GM10847 (cell line): ENCODE data around the gene CAB39.

Source experiments
- POLR2A ChIP-seq: IDR thresholded peaks from 2 replicates; pipeline ENCODE4 v1.6.1; 2011; ENCODE audit not compliant: insufficient read length; ENCODE audit errors: extremely low read depth

CAB39 gene

DNA sequence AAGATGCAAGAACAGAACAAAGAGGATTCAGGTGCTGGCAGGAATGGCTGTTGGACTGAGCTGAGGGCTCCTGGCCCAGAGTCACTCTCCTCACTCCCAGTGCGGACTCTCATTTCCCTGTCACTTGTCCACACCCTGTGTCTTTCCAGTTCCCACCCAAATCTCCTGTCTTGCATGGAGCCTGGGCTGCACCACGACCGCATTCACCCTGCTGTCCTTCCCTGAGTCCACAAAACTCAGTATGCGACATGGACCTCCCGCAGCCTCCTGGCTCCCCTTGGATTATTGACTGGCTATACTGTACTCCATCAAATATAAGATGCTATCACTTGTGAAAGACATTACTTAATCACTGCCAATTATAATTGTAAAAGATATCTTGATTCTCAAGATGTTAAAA is 149.7 kb downstream of the CAB39 start:
- no peak for TF ChIP-seq POLR2A

DNA sequence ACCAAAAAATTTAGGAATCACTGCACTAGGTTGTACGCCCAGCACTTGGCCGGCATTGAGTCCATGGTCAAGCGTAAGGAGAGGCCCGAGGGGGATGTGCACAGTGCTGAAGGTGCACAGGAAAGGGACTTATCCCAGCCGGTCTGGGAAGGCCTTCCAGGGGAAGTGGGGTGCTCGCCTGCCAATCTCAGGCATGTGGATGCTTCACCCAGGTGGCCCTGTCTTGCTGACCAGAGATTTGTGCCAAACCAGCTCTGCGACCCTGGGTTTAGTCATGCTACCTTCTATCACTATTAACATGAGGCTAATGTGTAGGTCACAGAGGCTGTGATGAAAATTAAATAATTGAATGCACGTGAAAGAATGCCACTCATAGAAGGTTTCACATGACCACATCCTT is 150.4 kb downstream of the CAB39 start:
- no peak for TF ChIP-seq POLR2A

DNA sequence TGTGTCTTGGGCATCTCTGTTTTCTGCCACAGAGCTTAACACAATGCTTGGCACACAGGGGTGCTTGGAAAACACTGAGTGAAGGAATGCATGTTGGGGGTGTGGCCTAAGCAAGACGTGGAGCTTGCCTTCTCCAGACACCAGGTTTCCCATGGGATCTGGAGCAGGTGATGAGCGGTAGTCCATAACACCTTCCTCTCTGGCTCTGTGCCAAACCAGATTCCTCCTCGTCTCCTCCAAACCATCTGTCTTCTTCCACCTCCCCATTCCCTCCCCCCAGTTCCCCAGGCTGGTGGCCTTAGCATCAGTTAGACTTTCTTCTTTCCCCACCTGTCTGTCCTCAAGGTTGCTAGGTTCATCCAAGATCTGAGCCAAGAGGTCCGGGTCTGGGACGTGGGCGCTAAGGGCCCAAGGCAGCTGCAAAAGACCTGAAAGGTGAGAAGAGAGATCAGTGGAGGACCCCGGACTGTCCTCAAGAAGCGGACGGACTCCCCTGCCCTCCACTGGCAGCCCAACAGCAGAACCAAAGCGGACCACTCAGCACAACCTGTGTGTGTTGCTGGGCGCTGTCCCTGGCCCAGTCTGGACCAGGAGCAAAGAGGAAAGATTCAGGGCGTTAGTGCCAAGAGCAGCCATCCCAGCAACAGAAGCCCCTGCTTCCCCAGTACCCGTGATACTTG is 150.9 kb downstream of the CAB39 start:
- TF ChIP-seq POLR2A = no peak

DNA sequence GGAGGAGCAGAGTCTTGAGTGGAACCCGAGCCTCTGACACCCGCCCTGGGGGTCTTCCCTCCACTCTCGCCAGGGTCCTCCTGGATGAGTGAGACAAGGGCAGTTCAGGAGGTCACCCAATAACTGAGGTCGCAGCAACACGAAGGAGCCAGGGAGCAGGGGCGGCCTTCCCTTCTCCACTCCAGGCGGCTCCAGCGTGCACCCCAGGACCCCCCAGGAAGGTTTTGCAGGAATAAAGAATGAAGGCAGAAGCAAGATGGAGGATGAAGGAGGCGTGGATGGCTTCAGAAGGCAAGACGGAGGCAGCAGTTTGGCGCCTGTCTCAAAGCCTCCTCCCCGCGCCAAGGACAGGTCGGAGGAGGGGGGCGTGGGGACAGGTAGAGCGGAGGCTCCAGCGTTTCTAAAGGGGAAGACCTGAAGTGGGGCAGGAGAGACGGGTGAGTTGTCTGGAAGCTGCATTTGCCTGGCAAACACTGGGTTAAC is 151.5 kb downstream of the CAB39 start:
- TF ChIP-seq POLR2A = no peak

- TF ChIP-seq POLR2A = peak; percentile 59
These were observed 152.1 kb downstream of the CAB39 start, which contains the start of gene ITM2C for GRCh38 chr2:230864605-230865306. Gene ITM2C, plus strand, starts transcription at chr2:230864942. Its CDS starts 84 bp downstream, at chr2:230865026.

- no peak for TF ChIP-seq POLR2A
These were observed 152.7 kb downstream of the CAB39 start for GRCh38 chr2:230865307-230865765.

DNA sequence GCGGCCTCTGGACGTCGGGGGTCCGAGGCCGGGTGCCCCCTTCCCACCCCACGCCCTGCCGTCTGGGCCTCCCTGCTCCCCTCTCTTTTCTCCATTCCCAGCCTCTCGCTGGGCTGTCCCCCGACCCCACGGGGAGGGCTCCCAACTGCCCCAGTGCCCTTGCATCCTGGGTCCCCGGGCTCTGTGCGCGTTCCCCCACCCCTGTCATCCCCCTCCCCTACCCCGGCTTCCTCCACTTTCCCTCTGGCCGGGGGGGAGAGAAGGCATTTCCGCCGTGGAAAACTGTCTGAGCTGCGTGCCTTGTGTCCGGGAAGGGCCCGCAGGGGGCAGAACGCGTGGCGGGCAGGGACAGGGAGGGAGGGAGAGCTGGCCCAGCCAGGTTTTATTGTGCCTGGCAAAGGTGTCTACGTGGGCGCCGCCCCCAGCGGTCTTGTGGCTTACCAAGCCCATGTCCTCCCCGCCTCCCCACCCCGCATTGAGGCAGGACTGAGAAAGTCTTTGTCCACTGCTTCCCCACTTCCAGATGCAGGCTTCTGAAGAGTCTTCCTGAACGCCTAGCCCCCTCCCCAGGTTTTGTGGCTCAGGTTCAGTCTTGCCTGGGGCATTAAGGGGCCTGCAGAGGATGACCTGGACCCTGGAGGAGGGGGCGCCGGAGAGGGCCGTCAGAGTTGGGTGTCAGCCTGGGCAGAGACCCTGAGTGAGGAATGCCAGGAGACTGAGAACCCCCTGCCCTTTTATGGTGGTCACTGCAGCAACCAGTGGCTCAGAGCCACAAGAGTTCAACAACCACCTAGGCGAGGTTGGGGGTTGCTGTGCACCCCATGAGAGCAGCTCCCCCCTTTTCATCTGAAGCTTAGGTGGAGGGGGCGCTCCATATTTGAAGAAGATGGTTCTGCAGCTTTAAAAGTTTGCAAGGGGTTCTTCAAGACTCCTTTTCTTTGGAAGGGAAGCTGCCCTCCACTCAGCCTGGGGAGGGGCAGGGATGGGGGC is 153.4 kb downstream of the CAB39 start:
- TF ChIP-seq POLR2A = no peak

DNA sequence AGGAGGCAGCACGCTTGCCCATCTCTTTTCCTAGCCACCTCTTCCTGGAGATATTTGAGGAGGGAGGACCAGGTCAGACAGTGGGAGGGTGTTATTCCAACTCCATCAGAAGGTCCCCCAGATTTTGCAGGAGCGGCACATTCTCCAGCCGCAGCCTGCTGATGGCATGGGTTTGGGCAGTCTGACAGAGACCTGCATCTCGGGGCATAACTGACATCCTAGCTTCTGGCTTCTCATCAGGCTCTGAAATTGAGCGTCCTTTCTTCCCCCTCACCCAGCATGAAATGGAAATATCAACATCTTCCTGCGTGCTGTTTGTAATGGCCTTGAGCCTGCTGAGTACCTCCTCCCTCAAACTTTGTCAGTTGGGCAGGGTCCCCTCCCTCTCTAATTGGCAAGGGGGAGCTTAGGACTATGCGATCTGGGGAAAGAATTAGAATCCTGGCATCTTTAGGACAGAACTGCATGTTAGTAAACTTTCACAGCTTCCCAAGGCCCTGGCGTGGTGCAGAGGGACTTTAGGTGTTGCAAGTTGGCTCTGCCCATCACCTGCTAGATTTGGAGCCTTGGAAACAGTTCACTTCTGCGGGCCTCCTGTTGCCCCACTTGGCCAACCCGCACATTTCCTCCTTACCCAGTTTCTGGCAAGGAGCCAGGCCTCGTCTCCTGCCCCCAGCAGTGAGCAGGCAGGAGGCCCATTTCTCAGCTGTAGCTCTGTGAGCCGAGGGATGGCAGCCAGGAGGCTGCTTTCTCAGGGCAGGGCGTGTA is 154.3 kb downstream of the CAB39 start:
- TF ChIP-seq POLR2A = no peak

- TF ChIP-seq POLR2A = no peak
These were observed 155.7 kb downstream of the CAB39 start for GRCh38 chr2:230868161-230868946.

- no peak for TF ChIP-seq POLR2A
These were observed 156.6 kb downstream of the CAB39 start for GRCh38 chr2:230868947-230869913.

DNA sequence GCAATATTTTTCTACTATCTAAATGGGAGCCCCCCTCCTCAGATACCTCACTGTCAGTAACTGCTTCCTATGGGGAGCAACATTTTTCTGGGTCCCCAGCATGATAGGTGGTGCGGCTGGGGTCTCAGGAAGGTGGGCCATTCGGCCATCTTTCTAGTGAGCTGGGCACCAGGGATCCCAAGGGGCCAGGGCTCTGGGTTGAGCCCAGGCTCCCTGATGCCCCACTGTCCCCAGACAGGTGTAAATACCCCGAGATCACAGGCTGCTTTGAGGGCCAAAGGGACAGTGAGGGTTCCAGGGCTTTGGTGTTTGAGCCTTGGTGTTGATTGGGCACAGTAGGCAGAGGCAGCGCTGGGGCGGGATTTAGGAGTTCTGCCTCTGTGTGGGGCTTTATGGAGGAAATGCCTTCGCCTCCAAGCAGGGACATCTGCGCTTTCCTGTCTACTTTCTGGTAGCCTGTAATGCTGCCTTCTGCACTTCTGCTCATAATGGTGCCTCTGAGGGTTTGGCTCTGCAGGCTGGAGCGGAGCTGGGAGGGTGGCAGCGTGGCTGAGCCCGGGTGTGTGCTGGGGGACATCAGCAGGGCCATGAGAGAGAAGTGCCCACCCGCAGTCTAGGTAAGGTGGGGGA is 157.4 kb downstream of the CAB39 start:
- TF ChIP-seq POLR2A = no peak
